ENCODE results near the gene RUBCNL.

The RUBCNL gene

DNA sequence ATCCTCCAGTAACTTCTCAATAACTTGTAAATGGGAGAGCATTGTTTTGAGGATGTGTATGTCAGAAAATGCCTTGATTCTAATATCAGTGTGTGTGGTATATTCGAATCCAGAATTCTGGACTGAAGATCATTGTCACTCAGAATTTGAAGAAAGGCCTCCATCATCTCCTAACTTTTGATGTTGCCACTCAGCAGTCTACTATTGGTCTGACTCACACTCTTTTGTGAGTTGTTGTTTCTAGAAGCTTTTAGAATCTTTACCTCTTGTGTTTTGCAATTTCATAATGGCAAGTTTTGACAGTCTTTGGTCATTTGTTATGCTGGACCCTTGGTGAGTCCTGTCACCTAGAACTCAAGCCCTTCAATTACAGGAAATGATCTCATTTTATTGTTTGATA lies 77.0 kb downstream of the RUBCNL start:
- no peak for DNase-seq (ENCODE audit: low read depth in 4 of 4, low spot score in 1 of 4)

GRCh38 chr13:46307554-46307953 lies 79.5 kb downstream of the RUBCNL start:
- no peak for DNase-seq (ENCODE audit: low read depth in 4 of 4, low spot score in 1 of 4)

DNA sequence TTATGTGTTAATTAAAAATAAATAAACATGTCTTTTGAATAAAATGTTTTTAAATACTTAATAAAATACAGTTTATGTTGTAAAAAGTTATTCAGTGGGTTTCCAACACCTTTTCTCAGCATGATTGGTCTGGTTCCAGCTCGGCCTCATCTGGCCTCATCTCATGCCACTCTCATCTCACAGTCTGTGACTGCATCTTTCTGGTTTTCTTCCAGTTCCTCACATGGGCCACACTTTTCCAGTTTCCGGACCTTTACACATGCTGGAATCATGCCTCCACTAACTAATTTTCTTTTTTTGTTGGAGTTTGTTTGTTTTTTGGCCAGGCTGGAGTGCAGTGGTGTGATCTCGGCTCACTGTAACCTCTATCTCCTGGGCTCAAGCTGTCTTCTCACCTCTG lies 82.5 kb downstream of the RUBCNL start:
- DNase-seq (ENCODE audit: low read depth in 4 of 4, low spot score in 1 of 4) = no peak

DNA sequence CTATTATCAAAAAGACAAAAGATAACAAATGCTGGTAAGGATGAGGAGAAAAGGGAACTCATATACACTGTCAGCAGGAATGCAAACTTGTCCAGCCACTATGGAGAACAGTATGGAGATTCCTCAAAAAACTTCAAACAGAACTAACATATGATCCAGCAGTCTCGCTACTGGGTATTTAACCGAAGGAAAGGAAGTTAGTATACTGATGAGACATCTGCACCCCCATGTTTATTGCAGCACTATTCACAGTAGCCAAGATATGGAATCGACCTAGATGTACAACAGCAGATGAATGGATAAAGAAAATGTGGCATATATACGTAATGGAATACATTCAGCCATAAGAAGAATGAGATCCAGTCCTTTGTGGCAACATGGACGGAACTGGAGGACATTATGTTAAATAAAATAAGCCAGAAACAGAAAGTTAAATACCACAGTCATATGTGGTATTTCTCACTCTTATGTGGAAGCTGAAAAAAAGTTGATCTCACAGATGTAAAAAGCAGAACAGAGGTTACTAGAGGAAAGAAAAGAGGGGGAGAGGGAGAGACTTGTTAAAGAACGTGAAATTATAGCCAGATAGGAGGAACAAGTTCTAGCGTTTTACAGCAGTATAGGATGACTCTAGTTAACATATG lies 83.2 kb downstream of the RUBCNL start:
- DNase-seq (ENCODE audit: low read depth in 4 of 4, low spot score in 1 of 4) = no peak

GRCh38 chr13:46297361-46297811 lies 89.7 kb downstream of the RUBCNL start:
- no peak for DNase-seq (ENCODE audit: low read depth in 4 of 4, low spot score in 1 of 4)

DNA sequence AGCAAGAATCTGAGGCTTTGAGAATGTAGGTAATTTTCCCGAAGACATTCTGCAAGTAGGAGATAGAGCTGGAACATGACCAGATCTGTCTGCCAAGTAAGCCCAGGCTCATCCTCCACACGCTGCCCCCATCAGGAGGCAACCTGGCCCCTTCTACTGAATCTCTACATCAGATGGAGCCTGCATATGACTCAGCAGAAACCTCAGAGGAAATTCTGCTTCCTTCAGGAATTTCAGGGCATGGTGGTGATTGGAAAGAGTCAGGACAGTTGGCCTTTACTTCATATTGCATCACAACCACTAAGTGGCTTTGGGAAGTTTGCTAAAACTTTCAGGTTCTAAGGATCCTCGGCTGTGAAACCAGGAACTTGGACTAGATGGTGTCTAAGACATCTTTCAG lies 90.1 kb downstream of the RUBCNL start:
- DNase-seq (ENCODE audit: low read depth in 4 of 4, low spot score in 1 of 4) = no peak

DNA sequence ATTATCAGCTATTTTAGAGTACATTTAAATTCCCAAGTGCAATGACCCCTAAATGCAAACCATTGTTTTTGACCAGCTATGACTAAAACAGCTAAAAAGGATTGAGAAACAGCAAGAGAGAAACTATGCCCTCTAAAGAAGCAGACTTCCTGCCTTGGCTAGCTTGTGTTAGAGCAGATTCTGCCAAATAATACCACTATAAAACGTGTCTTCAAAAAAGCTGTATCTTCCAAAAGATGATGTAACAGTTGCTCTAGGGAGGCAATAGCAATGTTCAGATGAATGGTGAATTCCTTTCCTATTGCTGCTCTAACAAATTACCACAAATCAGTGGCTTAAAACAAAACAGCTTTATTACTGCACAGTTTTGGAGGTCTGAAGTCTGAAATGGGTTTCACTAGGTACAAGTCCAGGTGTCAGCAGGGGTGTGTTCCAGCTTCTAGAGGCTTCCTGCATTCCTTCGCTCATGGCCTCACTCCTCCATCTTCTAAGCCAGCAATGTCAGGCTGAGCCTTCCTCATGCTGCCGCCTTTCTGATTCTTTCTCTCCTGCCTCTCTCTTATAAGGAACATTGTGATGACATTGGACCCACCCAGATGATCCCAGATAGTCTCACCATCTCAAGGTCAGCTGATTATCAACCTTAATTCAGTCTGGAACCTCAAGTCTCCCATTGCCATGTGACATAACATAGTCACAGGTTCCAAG lies 90.8 kb downstream of the RUBCNL start:
- no peak for DNase-seq (ENCODE audit: low read depth in 4 of 4, low spot score in 1 of 4)

- peak in 1 of 4 experiments; percentile 21 for DNase-seq (ENCODE audit: low read depth in 4 of 4, low spot score in 1 of 4)
Measured at GRCh38 chr13:46295491-46296114, 91.4 kb downstream of the RUBCNL start.

DNA sequence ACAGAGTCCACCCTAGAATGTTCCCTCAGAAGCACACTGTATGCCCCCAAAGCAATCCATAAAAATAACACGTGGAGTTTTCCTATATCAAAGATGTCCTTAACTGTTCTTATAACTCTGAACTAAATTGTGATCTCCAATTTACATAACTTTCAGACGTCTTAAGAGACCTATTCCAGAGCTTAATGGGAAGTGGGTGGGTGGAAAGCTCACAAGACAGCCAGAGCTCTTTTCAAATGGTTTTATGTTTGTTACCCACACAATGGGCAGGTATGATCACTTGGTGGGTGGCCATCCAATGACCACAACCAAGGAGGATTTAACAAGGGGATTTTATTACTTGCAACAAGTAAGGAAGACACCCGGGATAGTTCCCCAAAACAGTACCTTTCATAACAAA lies 93.6 kb downstream of the RUBCNL start:
- no peak for DNase-seq (ENCODE audit: low read depth in 4 of 4, low spot score in 1 of 4)

Measured in stimulated activated CD4-positive, alpha-beta T cell treated with anti-CD3 and anti-CD28 coated beads, Interleukin-1b, Interleukin-23, amount 100 ng/mL, for 24 hours (primary cell).